Hematopoietic multipotent progenitor cell (in vitro differentiated cells): ENCODE data around the gene SMAD2. TPM values are rescaled to one million over a fixed set of nuclear protein-coding genes. Genes with fewer than 3 reads are reported as not detected.
"Not testable (repeated sequence)": the region's sequence is repeated elsewhere in the genome, so short reads cannot be mapped to it uniquely, and the experiment has no call there.

Source experiments
- DNase-seq, 3 donors: peaks; one replicate each; pipeline ENCODE4 v3.0.0-alpha.2; 2011 to 2015; ENCODE audit warnings: low read depth in 2 of 3, low spot score in 2 of 3
- total RNA-seq: library from RNA; depleted of rRNA; stranded (reverse); fragments of >200 nt; gene quantifications from one replicate; pipeline ENCODE4 v1.2.3, GENCODE V29; 2012

SMAD2 gene
- total RNA-seq, 1 donor, result 13.5 TPM

- DNase-seq, result no peak
Observed at GRCh38 chr18:47800248-47800647, 130.2 kb downstream of the SMAD2 start.

- no peak for DNase-seq
Observed at GRCh38 chr18:47799376-47799775, 131.1 kb downstream of the SMAD2 start.

- DNase-seq, result no peak
Observed at GRCh38 chr18:47798366-47798765, 132.1 kb downstream of the SMAD2 start.

GRCh38 chr18:47797126-47797525 lies 133.3 kb downstream of the SMAD2 start:
- DNase-seq, result no peak

- DNase-seq, result no peak
Observed at GRCh38 chr18:47795434-47795814, 135.0 kb downstream of the SMAD2 start.

- no peak for DNase-seq
Observed at GRCh38 chr18:47794725-47795433, 135.6 kb downstream of the SMAD2 start.

GRCh38 chr18:47793609-47794008 lies 136.8 kb downstream of the SMAD2 start:
- DNase-seq, result no peak

GRCh38 chr18:47791461-47791985 lies 138.9 kb downstream of the SMAD2 start:
- no peak for DNase-seq

- DNase-seq, result no peak
Observed at GRCh38 chr18:47790036-47790435, 140.4 kb downstream of the SMAD2 start.

GRCh38 chr18:47788621-47789020 lies 141.8 kb downstream of the SMAD2 start:
- DNase-seq, result no peak

GRCh38 chr18:47781561-47781960 lies 148.9 kb downstream of the SMAD2 start:
- DNase-seq, result no peak

- no peak for DNase-seq
Observed at GRCh38 chr18:47780011-47780725, 150.3 kb downstream of the SMAD2 start.

- DNase-seq, result no peak
Observed at GRCh38 chr18:47779381-47779780, 151.1 kb downstream of the SMAD2 start.

GRCh38 chr18:47777626-47778025 lies 152.8 kb downstream of the SMAD2 start:
- peak in 1 of 3 donors; percentile 12 for DNase-seq

GRCh38 chr18:47775961-47776360 lies 154.5 kb downstream of the SMAD2 start:
- DNase-seq, result no peak

- no peak for DNase-seq
Observed at GRCh38 chr18:47773931-47774330, 156.5 kb downstream of the SMAD2 start.

GRCh38 chr18:47772374-47773248 lies 157.8 kb downstream of the SMAD2 start:
- DNase-seq, result peak in 2 of 3 donors; percentile 26 to 40

GRCh38 chr18:47771922-47772321 lies 158.5 kb downstream of the SMAD2 start:
- DNase-seq, result no peak

- DNase-seq, result no peak
Observed at GRCh38 chr18:47767699-47768098, 162.8 kb downstream of the SMAD2 start.

- DNase-seq, result not testable (repeated sequence)
Observed at GRCh38 chr18:47767198-47767597, 163.3 kb downstream of the SMAD2 start.
